GM12878 (cell line): ENCODE results near the gene MLST8. TPM values are rescaled to one million over a fixed set of nuclear protein-coding genes. Genes with fewer than 3 reads are reported as not detected.
A peak's percentile ranks its signal among the peaks of the same experiment; 100 is the strongest.

ENCODE experiments used
- BACH1 ChIP-seq: fragments of 450-650 bp; IDR thresholded peaks from 2 replicates; pipeline ENCODE4 v1.6.1; 2017; ENCODE audit warnings: mild to moderate bottlenecking, borderline replicate concordance
- BCLAF1 ChIP-seq: fragments of 450-650 bp; IDR thresholded peaks from 2 replicates; pipeline ENCODE4 v1.6.1; 2017; ENCODE audit warnings: antibody characterized with exemption, mild to moderate bottlenecking, moderate library complexity
- BRCA1 ChIP-seq: IDR thresholded peaks from 2 replicates; pipeline ENCODE4 v1.6.1; 2011; ENCODE audit warnings: low read depth, low read length, improper control_type of control experiment
- CBFB ChIP-seq: IDR thresholded peaks from 2 replicates; pipeline ENCODE4 v1.6.1; 2016; ENCODE audit warnings: antibody characterized with exemption, low read depth
- E2F8 ChIP-seq: fragments of 450-650 bp; IDR thresholded peaks from 2 replicates; pipeline ENCODE4 v1.6.1; 2018; ENCODE audit warnings: mild to moderate bottlenecking, low read depth, moderate library complexity; ENCODE audit not compliant: partially characterized antibody
- GABPA ChIP-seq: IDR thresholded peaks from 2 replicates; pipeline ENCODE4 v1.6.1; 2014; ENCODE audit warnings: antibody characterized with exemption, low read depth, mild to moderate bottlenecking, inconsistent platforms
- IKZF2 ChIP-seq, 2 experiments: fragments of 450-650 bp; IDR thresholded peaks; 2 replicates each; pipeline ENCODE4 v1.6.1; 2017; ENCODE audit warnings: mild to moderate bottlenecking in 2 of 2, moderate library complexity in 2 of 2
- KDM1A ChIP-seq: fragments of 200-600 bp; sonication (generic); IDR thresholded peaks from 2 replicates; pipeline ENCODE4 v1.6.1; 2016; ENCODE audit warnings: borderline replicate concordance
- PAX8 ChIP-seq: fragments of 450-650 bp; IDR thresholded peaks from 2 replicates; pipeline ENCODE4 v1.6.1; 2017; ENCODE audit warnings: mild to moderate bottlenecking, moderate library complexity
- REST ChIP-seq: IDR thresholded peaks from 2 replicates; pipeline ENCODE4 v1.6.1; 2012; ENCODE audit warnings: mild to moderate bottlenecking, low read depth, low read length
- SUPT20H ChIP-seq: IDR thresholded peaks from 2 replicates; pipeline ENCODE4 v1.6.1; 2011; ENCODE audit warnings: low read depth, mild to moderate bottlenecking, low read length, moderate library complexity, borderline replicate concordance; ENCODE audit not compliant: control insufficient read depth
- WRNIP1 ChIP-seq: IDR thresholded peaks from 2 replicates; pipeline ENCODE4 v1.6.1; 2011; ENCODE audit warnings: low read depth, low read length, improper control_type of control experiment, borderline replicate concordance
- YBX1 ChIP-seq: fragments of 450-650 bp; IDR thresholded peaks from 2 replicates; pipeline ENCODE4 v1.6.1; 2016; ENCODE audit warnings: antibody characterized with exemption
- ZNF24 ChIP-seq: fragments of 450-650 bp; IDR thresholded peaks from 2 replicates; pipeline ENCODE4 v1.6.1; 2017; ENCODE audit warnings: antibody characterized with exemption, mild to moderate bottlenecking
- ZNF592 ChIP-seq: fragments of 450-650 bp; IDR thresholded peaks from 2 replicates; pipeline ENCODE4 v1.6.1; 2017; ENCODE audit warnings: mild to moderate bottlenecking, moderate library complexity
- ZSCAN29 ChIP-seq: fragments of 450-650 bp; IDR thresholded peaks from 2 replicates; pipeline ENCODE4 v1.6.1; 2017; ENCODE audit warnings: mild to moderate bottlenecking, moderate library complexity
- polyA plus RNA-seq, 11 experiments: library from polyadenylated mRNA; depleted of rRNA in 4 of 11; unstranded in 6 of 11; stranded (reverse) in 5 of 11; fragments of >200 nt; fragmentation: Nextera tagmentation in 4 of 11; fragmentation: Illumina TruSeq in 1 of 11; extraction: Ambion mirVana in 4 of 11; extraction: Trizol in 1 of 11; gene quantifications; 1 replicate in 1 of 11; 2 replicates in 10 of 11; pipeline versions ENCODE4 v1.2.1 to v1.2.3, GENCODE V29; 2011 to 2016; ENCODE audit warnings: inconsistent platforms in 2 of 11, missing spikeins in 2 of 11, low read depth in 1 of 11
- total RNA-seq, 4 experiments: library from RNA; depleted of rRNA in 3 of 4; stranded (reverse); fragments of >200 nt in 3 of 4; fragmentation: Illumina TruSeq in 1 of 4; extraction: Trizol in 1 of 4; gene quantifications; 2 replicates each; pipeline versions ENCODE4 v1.2.1 to v1.2.3, GENCODE V29; 2013 to 2021

MLST8 gene
- total and polyA plus RNA-seq, 10 of the 15 experiments (the other 5 are each of a cell fraction or from before 2014, with no cell fraction given), result 1.0 to 114 (median 64.2) TPM

DNA sequence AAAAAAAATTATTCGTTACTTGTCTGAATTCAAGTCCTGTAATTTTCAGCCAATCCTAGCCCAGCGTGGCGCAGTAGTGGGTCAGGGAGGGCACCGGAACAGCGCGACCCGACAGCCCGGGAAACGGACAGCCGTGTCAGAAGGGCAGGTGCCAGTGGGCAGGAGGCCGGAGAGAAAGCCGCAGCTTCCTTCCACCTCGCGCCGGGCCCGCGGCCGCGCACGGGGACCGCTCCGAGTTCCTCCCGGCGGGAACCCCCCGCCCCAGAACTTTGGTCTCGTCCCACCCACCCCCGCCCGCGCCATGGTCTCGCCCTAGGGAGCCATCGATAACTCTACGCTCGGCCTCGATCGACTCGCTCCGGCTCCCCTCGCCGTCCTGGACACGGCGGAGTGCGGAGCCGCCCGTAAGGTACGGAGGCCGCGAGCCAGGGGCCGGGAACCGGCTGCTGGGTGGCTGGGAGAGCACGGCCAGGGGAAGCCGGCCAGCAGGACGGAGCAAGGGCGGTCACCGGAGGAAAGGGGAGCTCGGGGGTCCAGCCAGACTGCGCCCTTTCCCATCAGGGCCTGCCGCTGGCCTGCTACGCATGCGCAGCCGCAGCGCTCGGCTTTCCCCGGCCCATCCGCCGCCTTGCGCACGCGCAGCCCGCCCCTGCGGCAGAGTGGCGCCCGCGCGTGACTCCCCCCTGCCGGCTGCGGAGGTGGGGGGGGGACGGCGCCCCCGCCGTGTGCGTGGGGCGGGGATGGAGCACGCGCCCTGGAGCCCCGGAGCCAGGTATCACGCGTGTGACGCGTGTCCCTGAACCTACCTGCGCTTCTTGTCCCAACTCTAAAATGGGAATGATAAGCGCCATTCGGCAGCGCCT lies at the start of gene MLST8 (continued):
- TF ChIP-seq BCLAF1, result peak; percentile 87
- TF ChIP-seq GABPA, result no peak
- TF ChIP-seq PAX8, result no peak
- no peak for TF ChIP-seq REST
- TF ChIP-seq E2F8, result no peak
- TF ChIP-seq KDM1A, result no peak
- TF ChIP-seq ZNF24, result no peak
- TF ChIP-seq BACH1, result peak; percentile 96
- TF ChIP-seq ZSCAN29, result no peak
- no peak for TF ChIP-seq YBX1
- no peak for TF ChIP-seq ZNF592
- TF ChIP-seq WRNIP1, result no peak
- peak in 1 of 2 experiments; percentile 19; a peak in 1 of 4 replicates for TF ChIP-seq IKZF2 (IDR thresholded peaks at IDR 0.05)
- no peak for TF ChIP-seq CBFB
- TF ChIP-seq SUPT20H, result no peak
- TF ChIP-seq BRCA1, result no peak
